ENCODE measurements around the gene CEMP1. TPM values are rescaled to one million over a fixed set of nuclear protein-coding genes. Genes with fewer than 3 reads are reported as not detected.

The CEMP1 gene
- total RNA-seq, 1 donor from 2014 or later: not detected

- no peak overlapping the region for H3K27ac Mint-ChIP-seq (ENCODE audit: unreplicated experiment)
- no peaks in the 10 kb centered on the region for H3K36me3 Mint-ChIP-seq (ENCODE audit: low read depth)
- no peak for TF ChIP-seq CTCF (conservative IDR thresholded peaks at IDR 0.05)
- H3K4me1 Mint-ChIP-seq: peaks cover 29% of the 10 kb centered on the region
- peak overlapping the region; percentile 23 for H3K4me3 Mint-ChIP-seq
- no peak for DNase-seq (ENCODE audit: low read depth, low spot score)
- H3K27me3 Mint-ChIP-seq (ENCODE audit: low read depth): peaks cover 8% of the 10 kb centered on the region
- H3K9me3 Mint-ChIP-seq: no peaks in the 10 kb centered on the region
Observed at GRCh38 chr16:2480948-2481347, 50.3 kb downstream of the CEMP1 start.

Small RNA genes within 50 kb of the gene (microRNA-seq; reads per million reads assigned to microRNA genes)
- gene MIR3178: not detected

Other genes starting within 250 kb of the CEMP1 start
- gene ABCA3, start 190.7 kb downstream of the CEMP1 start, total RNA-seq: 19.6 TPM in 2 replicates
- gene CCNF, start 102.0 kb downstream of the CEMP1 start, total RNA-seq: 66.1 and 67.5 TPM in 2 replicates
- gene TEDC2, start 71.3 kb downstream of the CEMP1 start, total RNA-seq: 65.1 and 66.5 TPM in 2 replicates
- gene NTN3, start 60.1 kb downstream of the CEMP1 start, total RNA-seq: 4.8 and 5.1 TPM in 2 replicates
- gene TBC1D24, start 56.3 kb downstream of the CEMP1 start, total RNA-seq: 30.0 and 32.5 TPM in 2 replicates
- 154 and 159 TPM in 2 replicates for gene ATP6V0C, start 17.5 kb downstream of the CEMP1 start, total RNA-seq
- gene AMDHD2, start 11.0 kb downstream of the CEMP1 start, total RNA-seq: 50.9 and 58.3 TPM in 2 replicates
- 34.2 and 37.5 TPM in 2 replicates for gene PDPK1, start 6.6 kb upstream of the CEMP1 start, total RNA-seq
- 27.4 and 27.7 TPM in 2 replicates for gene KCTD5, start 151.1 kb upstream of the CEMP1 start, total RNA-seq
- gene PRSS27, start 188.8 kb upstream of the CEMP1 start, total RNA-seq: 5.3 and 7.8 TPM in 2 replicates
- 779 and 803 TPM in 2 replicates for gene SRRM2, start 221.2 kb upstream of the CEMP1 start, total RNA-seq
- gene ELOB, start 245.9 kb upstream of the CEMP1 start, total RNA-seq: 249 and 261 TPM in 2 replicates

Measured in neural crest cell (in vitro differentiated cells).